K562 (cell line): Measurements from ENCODE around the gene USP19.

Experiments
- ESRRA ChIP-seq: fragments of 450-650 bp; IDR thresholded peaks from 2 replicates; pipeline ENCODE4 v1.6.1; 2014; ENCODE audit warnings: low read depth, mild to moderate bottlenecking, moderate library complexity, borderline replicate concordance
- ETV6 ChIP-seq, 3 experiments: fragments of 150-350 bp in 1 of 3; sonication (generic) in 1 of 3; formaldehyde crosslinking in 1 of 3; IDR thresholded peaks; 2 replicates each; pipeline versions ENCODE4 v1.6.1 to v1.8.0; 2014 to 2022; ENCODE audit warnings: borderline replicate concordance in 2 of 3, low read depth in 2 of 3, antibody characterized with exemption in 1 of 3, low read length in 1 of 3, mild to moderate bottlenecking in 1 of 3, missing genetic modification reagents in 1 of 3
- POLR2A ChIP-seq: fragments of 450-650 bp; conservative IDR thresholded peaks from 2 replicates; pipeline ENCODE4 v1.6.1; 2016
- SIX5 ChIP-seq, 2 experiments: IDR thresholded peaks; 2 replicates each; pipeline ENCODE4 v1.6.1; 2011; ENCODE audit warnings: low read length in 2 of 2, borderline replicate concordance in 1 of 2, low read depth in 1 of 2, mild to moderate bottlenecking in 1 of 2, moderate library complexity in 1 of 2; ENCODE audit not compliant: insufficient read depth in 1 of 2
- TF ChIP-seq, protein P1 (sequence below), 2 experiments: fragments of 450-650 bp in 1 of 2; sonication (generic) in 1 of 2; formaldehyde crosslinking in 1 of 2; IDR thresholded peaks in 1 of 2; conservative IDR thresholded peaks in 1 of 2; 2 replicates each; pipeline versions ENCODE4 v1.6.1 to v1.8.1; 2016 to 2023; ENCODE audit warnings: mild to moderate bottlenecking in 2 of 2, moderate library complexity in 2 of 2, inconsistent platforms in 1 of 2, missing genetic modification reagents in 1 of 2
- TF ChIP-seq, protein P2 (sequence below): sonication (generic); formaldehyde crosslinking; IDR thresholded peaks from 2 replicates; pipeline ENCODE4 v1.8.1; 2023; ENCODE audit warnings: mild to moderate bottlenecking, missing genetic modification reagents
- TF ChIP-seq, protein P3 (sequence below): sonication (generic); formaldehyde crosslinking; IDR thresholded peaks from 2 replicates; pipeline ENCODE4 v1.8.1; 2023; ENCODE audit warnings: mild to moderate bottlenecking, missing genetic modification reagents

DNA sequence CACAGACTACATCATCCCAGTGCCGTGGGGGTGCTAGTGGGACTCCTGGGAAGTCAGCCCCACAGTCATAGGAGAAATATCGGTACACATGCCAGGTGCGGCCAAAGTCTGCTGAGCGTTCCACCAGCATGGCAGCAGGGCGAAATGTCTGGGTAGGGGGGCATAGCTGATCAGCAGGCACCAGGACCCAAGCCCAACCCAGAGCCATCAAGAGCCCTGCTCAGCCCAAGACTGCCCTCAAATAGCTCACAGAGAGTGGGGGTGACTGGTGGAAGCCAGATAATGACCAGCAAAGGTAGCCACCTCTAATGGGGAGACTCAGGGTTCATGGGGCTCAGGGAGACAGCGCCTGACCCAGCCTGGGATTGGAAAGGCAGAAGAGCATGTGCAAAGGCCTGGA lies 11.0 kb upstream of the USP19 start:
- TF ChIP-seq POLR2A (no peak), ETV6 (IDR thresholded peaks at IDR 0.05; ENCODE audit: borderline replicate concordance in 1 of 2, low read depth in 2 of 2, low read length in 1 of 2) (no peak), ETV6 (CRISPR knock-in tag; IDR thresholded peaks at IDR 0.05; ENCODE audit: borderline replicate concordance) (no peak), ESRRA (no peak), SIX5 (IDR thresholded peaks at IDR 0.05; ENCODE audit: borderline replicate concordance in 1 of 2, insufficient read depth in 1 of 2, low read depth in 1 of 2, low read length in 2 of 2) (no peak)
- TF ChIP-seq, protein P1, sequence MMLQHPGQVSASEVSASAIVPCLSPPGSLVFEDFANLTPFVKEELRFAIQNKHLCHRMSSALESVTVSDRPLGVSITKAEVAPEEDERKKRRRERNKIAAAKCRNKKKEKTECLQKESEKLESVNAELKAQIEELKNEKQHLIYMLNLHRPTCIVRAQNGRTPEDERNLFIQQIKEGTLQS (IDR thresholded peaks at IDR 0.05): no peak
- TF ChIP-seq, protein P1 (CRISPR knock-in tag; conservative IDR thresholded peaks at IDR 0.05): no peak
- TF ChIP-seq, protein P2, sequence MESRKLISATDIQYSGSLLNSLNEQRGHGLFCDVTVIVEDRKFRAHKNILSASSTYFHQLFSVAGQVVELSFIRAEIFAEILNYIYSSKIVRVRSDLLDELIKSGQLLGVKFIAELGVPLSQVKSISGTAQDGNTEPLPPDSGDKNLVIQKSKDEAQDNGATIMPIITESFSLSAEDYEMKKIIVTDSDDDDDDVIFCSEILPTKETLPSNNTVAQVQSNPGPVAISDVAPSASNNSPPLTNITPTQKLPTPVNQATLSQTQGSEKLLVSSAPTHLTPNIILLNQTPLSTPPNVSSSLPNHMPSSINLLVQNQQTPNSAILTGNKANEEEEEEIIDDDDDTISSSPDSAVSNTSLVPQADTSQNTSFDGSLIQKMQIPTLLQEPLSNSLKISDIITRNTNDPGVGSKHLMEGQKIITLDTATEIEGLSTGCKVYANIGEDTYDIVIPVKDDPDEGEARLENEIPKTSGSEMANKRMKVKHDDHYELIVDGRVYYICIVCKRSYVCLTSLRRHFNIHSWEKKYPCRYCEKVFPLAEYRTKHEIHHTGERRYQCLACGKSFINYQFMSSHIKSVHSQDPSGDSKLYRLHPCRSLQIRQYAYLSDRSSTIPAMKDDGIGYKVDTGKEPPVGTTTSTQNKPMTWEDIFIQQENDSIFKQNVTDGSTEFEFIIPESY (CRISPR knock-in tag): no peak
- TF ChIP-seq, protein P3, sequence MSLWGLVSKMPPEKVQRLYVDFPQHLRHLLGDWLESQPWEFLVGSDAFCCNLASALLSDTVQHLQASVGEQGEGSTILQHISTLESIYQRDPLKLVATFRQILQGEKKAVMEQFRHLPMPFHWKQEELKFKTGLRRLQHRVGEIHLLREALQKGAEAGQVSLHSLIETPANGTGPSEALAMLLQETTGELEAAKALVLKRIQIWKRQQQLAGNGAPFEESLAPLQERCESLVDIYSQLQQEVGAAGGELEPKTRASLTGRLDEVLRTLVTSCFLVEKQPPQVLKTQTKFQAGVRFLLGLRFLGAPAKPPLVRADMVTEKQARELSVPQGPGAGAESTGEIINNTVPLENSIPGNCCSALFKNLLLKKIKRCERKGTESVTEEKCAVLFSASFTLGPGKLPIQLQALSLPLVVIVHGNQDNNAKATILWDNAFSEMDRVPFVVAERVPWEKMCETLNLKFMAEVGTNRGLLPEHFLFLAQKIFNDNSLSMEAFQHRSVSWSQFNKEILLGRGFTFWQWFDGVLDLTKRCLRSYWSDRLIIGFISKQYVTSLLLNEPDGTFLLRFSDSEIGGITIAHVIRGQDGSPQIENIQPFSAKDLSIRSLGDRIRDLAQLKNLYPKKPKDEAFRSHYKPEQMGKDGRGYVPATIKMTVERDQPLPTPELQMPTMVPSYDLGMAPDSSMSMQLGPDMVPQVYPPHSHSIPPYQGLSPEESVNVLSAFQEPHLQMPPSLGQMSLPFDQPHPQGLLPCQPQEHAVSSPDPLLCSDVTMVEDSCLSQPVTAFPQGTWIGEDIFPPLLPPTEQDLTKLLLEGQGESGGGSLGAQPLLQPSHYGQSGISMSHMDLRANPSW (CRISPR knock-in tag): no peak
